GM12878 (cell line): Measurements from ENCODE around the gene MOGAT1. TPM values are rescaled to one million over a fixed set of nuclear protein-coding genes. Genes with fewer than 3 reads are reported as not detected.
A peak's percentile ranks its signal among the peaks of the same experiment; 100 is the strongest.

Experiments used
- ATAC-seq: fragments of 200-7000 bp; cut with Tn5 transposase; 3 replicates; pipeline ENCODE4 v1.9.1; 2020; ENCODE audit warnings: mild to moderate bottlenecking, moderate library complexity
- BruUV-seq: library from RNA; stranded (reverse); fragments of 400-500 nt; replicated peaks from 2 replicates; lab custom pipeline; 2021; lab: Mats Ljungman, UMichigan
- CTCF ChIA-PET: fragments of 300-600 bp; sonication (Branson Sonifier 250); formaldehyde crosslinking; extraction: SDS; loops from one replicate; lab custom pipeline; 2021; ENCODE audit warnings: inconsistent platforms; lab: Yijun Ruan, JAX
- POLR2A ChIA-PET: fragments of 350-600 bp; formaldehyde crosslinking; extraction: SDS; loops from one replicate; lab custom pipeline; 2021; ENCODE audit warnings: inconsistent platforms; lab: Charles Lee
- RAD21 ChIA-PET: fragments of 300-600 bp; sonication (Branson Sonifier 250); formaldehyde crosslinking; loops from one replicate; lab custom pipeline; 2023; ENCODE audit warnings: antibody characterized with exemption; ENCODE audit not compliant: unreplicated experiment; lab: Charles Lee
- SMC1A ChIA-PET: fragments of 300-600 bp; sonication (Branson Sonifier 250); formaldehyde crosslinking; loops from one replicate; lab custom pipeline; 2023; ENCODE audit not compliant: unreplicated experiment, uncharacterized antibody; lab: Charles Lee
- DNase-seq: peaks from one replicate; pipeline ENCODE4 v3.0.0-alpha.2; 2011; ENCODE audit warnings: low read depth, low spot score
- FAIRE-seq: peaks from 3 replicates; lab custom pipeline; 2011; peaks lifted over from hg19 to GRCh38; lab: Jason Lieb, UNC
- H2AFZ ChIP-seq: 2 replicates; pipeline ENCODE4 v1.6.0; 2011; ENCODE audit warnings: low read depth, low read length, control low read depth; ENCODE audit not compliant: control insufficient read depth
- H3K27ac ChIP-seq: 2 replicates; pipeline ENCODE4 v1.5.1; 2011; ENCODE audit warnings: control low read depth; ENCODE audit not compliant: control insufficient read depth, insufficient read depth
- H3K27me3 ChIP-seq, 2 experiments: replicated peaks in 1 of 2; 2 replicates each; pipeline versions ENCODE4 v1.6.0 to v1.6.1; 2011; ENCODE audit warnings: low read length in 1 of 2; ENCODE audit not compliant: control insufficient read depth in 2 of 2, insufficient read depth in 2 of 2
- H3K36me3 ChIP-seq, 2 experiments: 2 replicates each; pipeline ENCODE4 v1.5.1; 2011; ENCODE audit warnings: low read length in 1 of 2; ENCODE audit not compliant: control insufficient read depth in 2 of 2, insufficient read depth in 2 of 2
- H3K4me1 ChIP-seq: 2 replicates; pipeline ENCODE4 v1.6.1; 2011; ENCODE audit warnings: mild to moderate bottlenecking, low read length, moderate library complexity, mixed read lengths; ENCODE audit not compliant: control insufficient read depth, insufficient read depth
- H3K4me2 ChIP-seq: 2 replicates; pipeline ENCODE4 v1.6.0; 2011; ENCODE audit warnings: control low read depth; ENCODE audit not compliant: control insufficient read depth, insufficient read depth
- H3K4me3 ChIP-seq: fragments of 200-600 bp; sonication (generic); 2 replicates; pipeline ENCODE4 v1.5.1; 2016
- H3K79me2 ChIP-seq: 2 replicates; pipeline ENCODE4 v1.6.0; 2011; ENCODE audit warnings: low read length; ENCODE audit not compliant: control insufficient read depth, insufficient read depth
- H3K9ac ChIP-seq: 2 replicates; pipeline ENCODE4 v1.8.0; 2011; ENCODE audit warnings: low read length, control low read depth, mixed read lengths; ENCODE audit not compliant: control insufficient read depth, insufficient read depth
- H3K9me3 ChIP-seq: replicated peaks from 3 replicates; pipeline ENCODE4 v1.5.1; 2011; ENCODE audit warnings: mild to moderate bottlenecking, low read length; ENCODE audit not compliant: control insufficient read depth, insufficient read depth
- H4K20me1 ChIP-seq: 2 replicates; pipeline ENCODE4 v1.6.0; 2011; ENCODE audit not compliant: control insufficient read depth, insufficient read depth
- BRCA1 ChIP-seq: IDR thresholded peaks from 2 replicates; pipeline ENCODE4 v1.6.1; 2011; ENCODE audit warnings: low read depth, low read length, improper control_type of control experiment
- ESRRA ChIP-seq: IDR thresholded peaks from 2 replicates; pipeline ENCODE4 v1.6.1; 2012; ENCODE audit warnings: mild to moderate bottlenecking, low read length, improper control_type of control experiment
- GABPA ChIP-seq: IDR thresholded peaks from 2 replicates; pipeline ENCODE4 v1.6.1; 2014; ENCODE audit warnings: antibody characterized with exemption, low read depth, mild to moderate bottlenecking, inconsistent platforms
- NR2C1 ChIP-seq: fragments of 450-650 bp; IDR thresholded peaks from 2 replicates; pipeline ENCODE4 v1.6.1; 2017; ENCODE audit warnings: antibody characterized with exemption, mild to moderate bottlenecking, moderate library complexity
- NR2F1 ChIP-seq: fragments of 450-650 bp; conservative IDR thresholded peaks from 2 replicates; pipeline ENCODE4 v1.6.1; 2017; ENCODE audit warnings: mild to moderate bottlenecking
- SIN3A ChIP-seq: IDR thresholded peaks from 2 replicates; pipeline ENCODE4 v1.6.1; 2012; ENCODE audit warnings: low read depth, low read length, improper control_type of control experiment
- TARDBP ChIP-seq: IDR thresholded peaks from 2 replicates; pipeline ENCODE4 v1.6.1; 2016; ENCODE audit warnings: borderline replicate concordance
- ZBED1 ChIP-seq: IDR thresholded peaks from 2 replicates; pipeline ENCODE4 v1.6.1; 2016; ENCODE audit warnings: borderline replicate concordance
- ZZZ3 ChIP-seq: IDR thresholded peaks from 2 replicates; pipeline ENCODE4 v1.6.1; 2011; ENCODE audit warnings: low read depth; ENCODE audit not compliant: control insufficient read depth, insufficient read length
- WGBS: methylation state at CpG from one replicate; pipeline ENCODE4 v1.1.6; 2016; ENCODE audit warnings: low lambda C conversion rate; ENCODE audit not compliant: insufficient replicate concordance, insufficient coverage; ENCODE audit errors: missing lambda C conversion rate; 5-methylcytosine and 5-hydroxymethylcytosine counted together
- in situ Hi-C: fragments of 300-500 bp; cut with MboI; formaldehyde crosslinking; loops from 9 replicates; pipeline ENCODE4 v1.14.3; 2018; ENCODE audit warnings: mixed read lengths
- intact Hi-C: fragments of 100-400 bp; cut with micrococcal nuclease; formaldehyde crosslinking; loops from one replicate; pipeline ENCODE4 v1.14.2; 2022; ENCODE audit not compliant: unreplicated experiment
- polyA plus RNA-seq, 11 experiments: library from polyadenylated mRNA; depleted of rRNA in 4 of 11; unstranded in 6 of 11; stranded (reverse) in 5 of 11; fragments of >200 nt; fragmentation: Nextera tagmentation in 4 of 11; fragmentation: Illumina TruSeq in 1 of 11; extraction: Ambion mirVana in 4 of 11; extraction: Trizol in 1 of 11; gene quantifications; 1 replicate in 1 of 11; 2 replicates in 10 of 11; pipeline versions ENCODE4 v1.2.1 to v1.2.3, GENCODE V29; 2011 to 2016; ENCODE audit warnings: inconsistent platforms in 2 of 11, missing spikeins in 2 of 11, low read depth in 1 of 11
- total RNA-seq, 4 experiments: library from RNA; depleted of rRNA in 3 of 4; stranded (reverse); fragments of >200 nt in 3 of 4; fragmentation: Illumina TruSeq in 1 of 4; extraction: Trizol in 1 of 4; gene quantifications; 2 replicates each; pipeline versions ENCODE4 v1.2.1 to v1.2.3, GENCODE V29; 2013 to 2021
- TF ChIP-seq, protein P1 (sequence below): IDR thresholded peaks from 2 replicates; pipeline ENCODE4 v1.6.1; 2011; ENCODE audit warnings: mild to moderate bottlenecking, low read depth, low read length, moderate library complexity; ENCODE audit not compliant: insufficient replicate concordance
- TF ChIP-seq, protein P2 (sequence below): IDR thresholded peaks from 2 replicates; pipeline ENCODE4 v1.6.1; 2011; ENCODE audit warnings: borderline replicate concordance, low read depth, mild to moderate bottlenecking, moderate library complexity, low read length; ENCODE audit not compliant: insufficient read depth, poor library complexity, severe bottlenecking

The MOGAT1 gene
- total and polyA plus RNA-seq, 10 of the 15 experiments (the other 5 are each of a cell fraction or from before 2014, with no cell fraction given): not detected

DNA sequence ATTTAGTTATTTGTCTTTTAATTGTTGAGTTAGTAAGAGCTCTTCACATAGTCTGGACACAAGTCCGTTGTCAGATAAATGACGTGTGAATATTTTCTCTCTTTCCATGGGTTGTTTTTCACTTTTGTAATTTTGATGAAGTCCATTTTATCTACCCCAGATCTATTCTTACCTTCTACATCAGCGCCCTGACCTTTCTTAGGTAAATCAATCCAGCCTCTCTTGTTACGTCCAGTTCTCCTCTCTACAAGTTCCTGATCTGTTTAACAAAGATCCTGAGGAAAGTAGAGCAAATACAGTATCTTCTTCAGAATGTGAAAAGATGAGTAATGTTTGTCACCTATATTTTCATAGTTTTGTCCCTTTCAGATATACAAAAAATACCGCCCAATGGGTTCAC is 66.9 kb downstream of the MOGAT1 start (continued):
- TF ChIP-seq ZZZ3 (no peak), TARDBP (no peak), GABPA (no peak), BRCA1 (no peak), ESRRA (no peak)
- TF ChIP-seq, protein P1, sequence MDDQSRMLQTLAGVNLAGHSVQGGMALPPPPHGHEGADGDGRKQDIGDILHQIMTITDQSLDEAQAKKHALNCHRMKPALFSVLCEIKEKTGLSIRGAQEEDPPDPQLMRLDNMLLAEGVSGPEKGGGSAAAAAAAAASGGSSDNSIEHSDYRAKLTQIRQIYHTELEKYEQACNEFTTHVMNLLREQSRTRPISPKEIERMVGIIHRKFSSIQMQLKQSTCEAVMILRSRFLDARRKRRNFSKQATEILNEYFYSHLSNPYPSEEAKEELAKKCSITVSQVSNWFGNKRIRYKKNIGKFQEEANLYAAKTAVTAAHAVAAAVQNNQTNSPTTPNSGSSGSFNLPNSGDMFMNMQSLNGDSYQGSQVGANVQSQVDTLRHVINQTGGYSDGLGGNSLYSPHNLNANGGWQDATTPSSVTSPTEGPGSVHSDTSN: no peak

DNA sequence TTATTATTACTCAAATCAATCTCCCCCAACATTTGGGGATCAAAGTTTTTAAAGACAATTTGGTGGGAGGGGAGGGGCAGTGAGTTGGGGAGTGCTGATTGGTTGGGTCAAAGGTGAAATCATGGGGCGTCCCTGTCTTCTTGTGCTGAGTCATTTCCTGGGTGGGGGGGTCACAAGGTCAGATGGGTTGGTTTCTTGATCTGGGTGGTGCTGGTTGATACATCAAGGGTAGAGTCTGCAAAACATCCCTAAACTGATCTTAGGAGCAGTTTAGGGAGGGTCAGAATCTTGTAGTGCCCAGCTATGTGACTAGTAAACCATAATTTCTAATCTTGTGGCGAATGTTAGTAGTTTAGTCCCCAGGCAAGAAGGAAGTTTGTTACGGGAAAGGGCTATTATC is 67.4 kb downstream of the MOGAT1 start:
- Histone ChIP-seq H3K79me2 (no peaks in the 10 kb centered on the region), H3K27ac (no peak overlapping the region), H3K9ac (no peak overlapping the region), H2AFZ (peak overlapping the region; percentile 6; the same call in 1 of the 2 replicates), H3K4me1 (peaks cover 23% of the 10 kb centered on the region), H4K20me1 (no peaks in the 10 kb centered on the region), H3K36me3 (no peaks in the 10 kb centered on the region), H3K27me3 (no peaks in the 10 kb centered on the region), H3K4me2 (no peak overlapping the region), H3K4me3 (no peak overlapping the region), H3K9me3 (no peaks in the 10 kb centered on the region; the same call in 2 of the 3 replicates)
- RAD21 ChIA-PET: no interaction called here
- WGBS: 96% methylated on average over 3 of the region's 3 CpGs
- SMC1A ChIA-PET: interaction anchor here (1.0 kb wide), 1 partner anchor 11 kb away, joined by 3 read pairs; no protein-coding TSS in a partner anchor
- POLR2A ChIA-PET: interaction anchor here (0.9 kb wide), 1 partner anchor 16 kb away, joined by 3 read pairs; no protein-coding TSS in a partner anchor
- in situ Hi-C loops: no loop called here
- intact Hi-C loops: no loop called here
- CTCF ChIA-PET: interaction anchor here (0.7 to 1.1 kb wide), 3 partner anchors 11 to 48 kb away, joined by 3 read pairs; no protein-coding TSS in a partner anchor
- ATAC-seq: 0 out of 3 replicates have a peak, but pooled peaks have one; percentile 19
- FAIRE-seq: no peak
- BruUV-seq: no TSS peak
- DNase-seq: no peak
- peak; percentile 72 for TF ChIP-seq NR2F1
- no peak for TF ChIP-seq ZBED1
- 0 out of 2 replicates have a peak, but pooled peaks have one; percentile 34 for TF ChIP-seq NR2C1
- TF ChIP-seq SIN3A: no peak
- TF ChIP-seq, protein P2, sequence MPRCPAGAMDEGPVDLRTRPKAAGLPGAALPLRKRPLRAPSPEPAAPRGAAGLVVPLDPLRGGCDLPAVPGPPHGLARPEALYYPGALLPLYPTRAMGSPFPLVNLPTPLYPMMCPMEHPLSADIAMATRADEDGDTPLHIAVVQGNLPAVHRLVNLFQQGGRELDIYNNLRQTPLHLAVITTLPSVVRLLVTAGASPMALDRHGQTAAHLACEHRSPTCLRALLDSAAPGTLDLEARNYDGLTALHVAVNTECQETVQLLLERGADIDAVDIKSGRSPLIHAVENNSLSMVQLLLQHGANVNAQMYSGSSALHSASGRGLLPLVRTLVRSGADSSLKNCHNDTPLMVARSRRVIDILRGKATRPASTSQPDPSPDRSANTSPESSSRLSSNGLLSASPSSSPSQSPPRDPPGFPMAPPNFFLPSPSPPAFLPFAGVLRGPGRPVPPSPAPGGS: no peak
- TF ChIP-seq, all 136 proteins: peak for 2
